Esophagus squamous epithelium (tissue), 5 donors: ENCODE results near the gene ZEB1. TPM values are rescaled to one million over a fixed set of nuclear protein-coding genes. Genes with fewer than 3 reads are reported as not detected.

ENCODE experiments used
- DNase-seq: peaks from one replicate; lab custom pipeline; 2025; lab: John Stamatoyannopoulos, UW
- H3K27ac ChIP-seq, 4 donors: fragments of 200-600 bp; sonication (generic); one replicate each; pipeline ENCODE4 v1.5.1; 2016 to 2019; ENCODE audit warnings: mild to moderate bottlenecking in 1 of 4
- H3K27me3 ChIP-seq, 4 donors: fragments of 200-600 bp; sonication (generic); 1 replicate in 3 of 4; 2 replicates in 1 of 4; pipeline versions ENCODE4 v1.5.1 to v1.6.0; 2017 to 2021; ENCODE audit warnings: antibody characterized with exemption in 1 of 4
- H3K36me3 ChIP-seq, 3 donors: fragments of 200-600 bp; sonication (generic); one replicate each; pipeline ENCODE4 v1.5.1; 2016 to 2019
- H3K4me1 ChIP-seq, 3 donors: fragments of 200-600 bp; sonication (generic); one replicate each; pipeline ENCODE4 v1.5.1; 2017 to 2019
- H3K4me3 ChIP-seq, 4 donors: fragments of 200-600 bp; sonication (generic); 1 replicate in 3 of 4; 2 replicates in 1 of 4; pipeline ENCODE4 v1.5.1; 2016 to 2019; ENCODE audit warnings: mild to moderate bottlenecking in 2 of 4, moderate library complexity in 1 of 4
- H3K9me3 ChIP-seq, 3 donors: fragments of 200-600 bp; sonication (generic); one replicate each; pipeline ENCODE4 v1.5.1; 2016 to 2019
- CTCF ChIP-seq, 6 experiments: fragments of 450-650 bp in 4 of 6; fragments of 200-600 bp in 2 of 6; sonication (generic) in 2 of 6; IDR thresholded peaks; one replicate each; pipeline ENCODE4 v1.5.1; 2016 to 2019; ENCODE audit warnings: antibody characterized with exemption in 6 of 6, mild to moderate bottlenecking in 4 of 6, moderate library complexity in 4 of 6
- POLR2A ChIP-seq, 4 donors: fragments of 450-650 bp; IDR thresholded peaks; one replicate each; pipeline ENCODE4 v1.6.1; 2017; ENCODE audit warnings: antibody characterized with exemption in 4 of 4, mild to moderate bottlenecking in 4 of 4, moderate library complexity in 3 of 4
- WGBS, 2 donors: methylation state at CpG; one replicate each; pipeline ENCODE4 v1.1.5; 2018; 5-methylcytosine and 5-hydroxymethylcytosine counted together
- intact Hi-C: fragments of 100-400 bp; cut with DNase I; formaldehyde crosslinking; loops from one replicate; pipeline ENCODE4 v1.15.0; 2022
- total RNA-seq, 4 donors: library from RNA; depleted of rRNA; stranded (reverse); fragments of >200 nt; gene quantifications; one replicate each; pipeline ENCODE4 v1.1.0, GENCODE V29; 2016
- donor health status: DM: yes; HTN: yes; CAD: no.

Gene ZEB1
- total RNA-seq, 4 donors from 2014 or later, result 2.3 to 37.6 (median 11.6) TPM

- TF ChIP-seq POLR2A (IDR thresholded peaks at IDR 0.05) (no peak), CTCF (IDR thresholded peaks at IDR 0.05) (peak in 4 of 6 experiments; percentile 32 to 60 (median 46))
- Histone ChIP-seq H3K36me3 (no peaks in the 10 kb centered on the region), H3K4me1 (no peaks in the 10 kb centered on the region), H3K4me3 (no peak overlapping the region), H3K27me3 (no peaks in the 10 kb centered on the region), H3K27ac (no peak overlapping the region), H3K9me3 (no peaks in the 10 kb centered on the region)
- intact Hi-C loops, result no loop called here
- no peak for DNase-seq
- 88 to 100% methylated on average over 1 of the region's 1 CpG for WGBS, 2 donors
Measured at GRCh38 chr10:31490858-31491504, 172.0 kb downstream of the ZEB1 start.

GRCh38 chr10:31507427-31507826, 188.4 kb downstream of the ZEB1 start:
- TF ChIP-seq POLR2A (IDR thresholded peaks at IDR 0.05) (no peak), CTCF (IDR thresholded peaks at IDR 0.05) (no peak)
- intact Hi-C loops, result no loop called here
- no peak overlapping the region for H3K27ac ChIP-seq

GRCh38 chr10:31508234-31508633, 189.2 kb downstream of the ZEB1 start:
- WGBS, 2 donors, result no CpG with 5 or more reads among the region's 4 CpGs
- H3K4me3 ChIP-seq, result no peak overlapping the region
- no peaks in the 10 kb centered on the region for H3K27me3 ChIP-seq
- peaks cover 0 to 33% (median 14%) of the 10 kb centered on the region in 3 donors for H3K9me3 ChIP-seq
- no peak for DNase-seq
- TF ChIP-seq POLR2A (IDR thresholded peaks at IDR 0.05) (no peak), CTCF (IDR thresholded peaks at IDR 0.05) (no peak)
- peaks cover 0 to 40% (median 7%) of the 10 kb centered on the region in 3 donors for H3K36me3 ChIP-seq
- no peaks in the 10 kb centered on the region for H3K4me1 ChIP-seq
- H3K27ac ChIP-seq, result no peak overlapping the region
- intact Hi-C loops, result no loop called here

More at GRCh38 chr10:31507427-31507826, 188.4 kb downstream of the ZEB1 start:
- no peaks in the 10 kb centered on the region for H3K4me1 ChIP-seq
- no peak for DNase-seq
- H3K9me3 ChIP-seq, result peaks cover 0 to 33% (median 14%) of the 10 kb centered on the region in 3 donors
- peaks cover 0 to 39% (median 7%) of the 10 kb centered on the region in 3 donors for H3K36me3 ChIP-seq
- 69 to 70% methylated on average over 2 of the region's 2 CpGs for WGBS, 2 donors
- H3K4me3 ChIP-seq, result no peak overlapping the region
- H3K27me3 ChIP-seq, result no peaks in the 10 kb centered on the region

GRCh38 chr10:31508882-31509281, 189.9 kb downstream of the ZEB1 start:
- H3K27me3 ChIP-seq, result no peaks in the 10 kb centered on the region
- H3K27ac ChIP-seq, result no peak overlapping the region
- TF ChIP-seq POLR2A (IDR thresholded peaks at IDR 0.05) (no peak), CTCF (IDR thresholded peaks at IDR 0.05) (no peak)
- no peak overlapping the region for H3K4me3 ChIP-seq
- H3K4me1 ChIP-seq, result no peaks in the 10 kb centered on the region
- DNase-seq, result no peak
- H3K36me3 ChIP-seq, result peaks cover 0 to 40% (median 7%) of the 10 kb centered on the region in 3 donors
- WGBS, 2 donors, result 74 to 95% methylated on average over 3 to 4 of the region's 5 CpGs
- peaks cover 0 to 33% (median 14%) of the 10 kb centered on the region in 3 donors for H3K9me3 ChIP-seq
- intact Hi-C loops, result no loop called here

GRCh38 chr10:31509989-31510388, 191.0 kb downstream of the ZEB1 start:
- Histone ChIP-seq H3K9me3 (peaks cover 0 to 27% (median 14%) of the 10 kb centered on the region in 3 donors), H3K4me3 (no peak overlapping the region), H3K36me3 (peaks cover 0 to 40% (median 7%) of the 10 kb centered on the region in 3 donors), H3K27ac (no peak overlapping the region), H3K27me3 (no peaks in the 10 kb centered on the region), H3K4me1 (no peaks in the 10 kb centered on the region)
- intact Hi-C loops, result no loop called here
- DNase-seq, result no peak
- no peak for TF ChIP-seq POLR2A (IDR thresholded peaks at IDR 0.05)
- TF ChIP-seq CTCF (IDR thresholded peaks at IDR 0.05), result no peak
